HG02759 (cell line): ENCODE results near the gene MCF2L.

Source experiments
- ATAC-seq: cut with Tn5 transposase; IDR thresholded peaks from one replicate; pipeline ENCODE4 v1.9.1; 2021; ENCODE audit warnings: mild to moderate bottlenecking, moderate library complexity; ENCODE audit not compliant: unreplicated experiment

MCF2L gene

DNA sequence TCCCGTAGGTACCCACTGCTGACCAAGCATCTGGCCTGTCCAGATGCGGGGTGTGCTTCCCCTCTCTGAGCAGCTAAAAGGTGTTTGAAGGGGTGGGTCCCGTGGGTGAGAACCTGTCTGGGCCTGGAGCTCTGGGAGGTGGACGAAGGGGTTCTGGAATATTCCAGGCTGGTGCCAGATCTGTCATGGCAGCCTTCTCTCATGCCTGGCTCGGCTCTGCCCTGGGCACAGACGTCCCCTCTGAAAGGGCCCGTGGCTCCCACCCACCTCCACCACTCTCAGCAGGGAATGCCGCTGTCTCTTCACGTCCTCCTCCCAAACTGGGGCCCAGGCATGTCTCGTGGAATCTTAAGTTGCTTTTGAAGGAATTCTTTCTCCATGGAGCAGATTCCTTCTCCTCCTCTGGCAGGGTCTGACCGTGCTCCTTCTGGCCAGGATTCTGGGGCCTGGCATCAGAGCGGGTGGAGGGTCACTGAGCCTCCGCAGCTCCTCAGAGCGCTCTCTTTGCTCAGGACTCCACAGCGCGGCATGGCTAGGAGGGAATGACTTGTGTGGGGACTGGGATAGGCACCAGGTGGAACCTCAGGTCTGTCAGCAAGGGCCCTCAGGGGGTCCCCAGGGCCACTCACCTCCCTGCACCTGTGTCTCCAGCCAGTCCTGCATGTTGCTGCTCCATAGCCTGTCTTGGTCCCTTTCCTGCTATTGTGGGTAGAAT is 5.9 kb upstream of the MCF2L start:
- ATAC-seq, result no peak

DNA sequence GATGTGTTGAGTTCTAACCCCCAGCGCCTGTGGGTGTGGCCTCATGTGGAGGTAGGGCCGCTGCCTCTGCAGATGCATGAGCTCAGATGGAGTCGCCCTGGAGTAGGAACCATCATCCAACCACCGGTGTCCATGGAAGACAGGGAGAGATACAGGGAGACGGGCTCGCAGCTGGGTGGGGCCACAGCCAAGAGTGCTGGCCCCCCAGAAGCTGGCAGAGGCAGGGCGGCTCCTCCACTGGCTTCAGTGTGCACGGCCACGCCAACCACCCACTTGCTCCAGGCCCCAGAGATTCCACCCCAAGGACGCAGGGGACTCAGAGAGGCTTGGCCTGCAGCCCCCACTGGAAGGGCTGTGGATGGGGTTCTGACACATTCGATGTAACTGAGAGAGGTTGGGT is 5.4 kb upstream of the MCF2L start:
- no peak for ATAC-seq

DNA sequence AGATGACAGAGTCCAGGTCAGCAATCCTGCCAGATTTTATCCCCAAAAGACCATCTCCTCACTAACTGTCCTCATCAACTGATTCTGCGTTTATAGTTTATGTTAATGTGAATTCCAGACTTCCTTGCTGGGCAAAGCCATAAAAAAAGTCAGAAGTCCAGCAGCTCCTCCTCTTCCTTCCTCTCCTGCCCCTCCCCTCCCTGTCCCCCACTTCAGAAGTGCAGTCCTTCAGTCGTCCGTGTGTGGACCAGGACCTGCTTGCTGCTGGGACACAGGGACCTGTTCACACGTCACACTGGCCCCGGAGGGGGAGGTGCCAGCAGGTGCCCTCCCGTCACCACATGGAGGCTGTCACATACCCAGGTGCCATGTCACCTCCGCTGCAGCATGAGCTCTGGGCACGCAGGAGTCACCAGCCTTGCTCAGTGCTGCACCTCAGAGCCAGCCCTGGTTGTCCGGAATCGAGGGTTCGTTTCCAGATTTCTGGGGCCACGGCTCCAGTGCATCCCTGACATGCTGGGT is 4.0 kb upstream of the MCF2L start:
- no peak for ATAC-seq

DNA sequence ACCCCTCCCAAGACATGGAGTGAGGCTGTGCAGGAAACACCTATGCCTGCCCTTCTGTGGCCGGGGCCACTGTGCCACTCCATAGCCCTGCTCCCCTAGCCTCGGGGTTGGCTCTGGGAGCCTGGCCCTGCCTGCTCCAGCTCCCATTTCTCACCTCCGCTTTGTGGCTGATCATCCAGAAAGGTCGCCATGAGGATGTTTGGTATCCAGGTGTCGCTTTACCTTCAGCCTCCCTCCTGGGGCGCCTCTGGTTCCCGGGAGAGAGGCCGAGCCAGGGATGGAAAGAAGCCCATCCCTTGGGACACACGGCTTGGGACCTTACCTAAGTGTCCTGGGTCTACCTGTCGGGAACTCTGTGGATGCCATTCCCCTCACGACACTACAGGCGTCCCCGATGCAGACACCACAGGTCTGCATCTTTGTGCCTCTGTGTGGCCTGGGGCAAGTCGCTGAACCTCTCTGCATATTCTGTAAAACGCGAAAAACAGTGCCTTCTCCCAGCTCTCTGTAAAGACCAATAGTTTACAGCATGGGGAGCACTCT is 3.4 kb upstream of the MCF2L start:
- no peak for ATAC-seq

DNA sequence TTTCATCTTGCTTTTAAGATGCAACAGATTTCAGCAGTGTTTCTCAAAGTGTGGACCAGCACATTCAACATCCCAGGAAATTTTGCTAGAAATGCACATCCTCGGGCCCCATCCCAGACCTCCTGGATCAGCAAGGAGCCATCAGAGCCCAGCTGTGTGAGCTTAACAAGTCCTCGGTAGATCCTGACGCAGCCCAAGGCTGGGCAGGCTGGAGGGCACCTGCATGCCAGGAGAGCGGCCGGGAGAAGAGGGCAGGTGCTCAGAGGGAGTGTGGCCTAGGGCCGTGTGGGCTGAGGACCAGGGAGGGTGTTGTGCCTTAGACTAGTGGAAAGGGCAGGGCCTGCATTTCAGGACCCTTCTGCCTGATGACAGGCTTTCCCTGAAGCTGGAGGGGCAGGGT is 2.2 kb upstream of the MCF2L start:
- no peak for ATAC-seq

DNA sequence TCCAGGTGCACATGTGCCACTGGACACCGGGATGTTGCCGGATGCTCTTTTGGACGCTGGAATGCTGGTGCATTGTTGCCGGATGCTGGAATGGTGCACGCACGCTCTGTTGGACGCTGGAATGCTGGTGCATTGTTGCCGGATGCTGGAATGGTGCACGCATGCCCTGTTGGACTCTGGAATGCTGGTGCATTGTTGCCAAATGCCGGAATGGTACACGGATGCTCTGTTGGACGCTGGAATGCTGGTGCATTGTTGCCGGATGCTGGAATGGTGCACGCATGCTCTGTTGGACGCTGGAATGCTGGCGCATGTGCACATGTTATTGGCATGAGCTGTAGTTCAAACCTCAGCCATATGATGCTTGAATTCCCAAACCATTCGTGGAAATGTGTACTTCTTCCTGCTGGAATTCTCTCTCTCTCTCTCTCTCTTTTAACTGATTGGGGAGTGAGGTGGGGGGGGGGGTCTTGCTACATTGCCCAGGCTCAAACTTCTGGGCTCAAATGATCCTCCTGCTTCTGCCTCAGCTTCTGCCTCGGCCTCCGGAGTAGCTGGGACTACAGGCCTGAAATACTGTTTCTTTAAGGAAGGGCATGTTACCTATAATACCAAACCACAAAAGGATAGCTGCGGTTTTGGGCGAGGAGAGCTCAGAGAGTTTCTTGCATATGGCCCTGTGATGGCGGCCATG is 1.2 kb upstream of the MCF2L start:
- ATAC-seq, result no peak

DNA sequence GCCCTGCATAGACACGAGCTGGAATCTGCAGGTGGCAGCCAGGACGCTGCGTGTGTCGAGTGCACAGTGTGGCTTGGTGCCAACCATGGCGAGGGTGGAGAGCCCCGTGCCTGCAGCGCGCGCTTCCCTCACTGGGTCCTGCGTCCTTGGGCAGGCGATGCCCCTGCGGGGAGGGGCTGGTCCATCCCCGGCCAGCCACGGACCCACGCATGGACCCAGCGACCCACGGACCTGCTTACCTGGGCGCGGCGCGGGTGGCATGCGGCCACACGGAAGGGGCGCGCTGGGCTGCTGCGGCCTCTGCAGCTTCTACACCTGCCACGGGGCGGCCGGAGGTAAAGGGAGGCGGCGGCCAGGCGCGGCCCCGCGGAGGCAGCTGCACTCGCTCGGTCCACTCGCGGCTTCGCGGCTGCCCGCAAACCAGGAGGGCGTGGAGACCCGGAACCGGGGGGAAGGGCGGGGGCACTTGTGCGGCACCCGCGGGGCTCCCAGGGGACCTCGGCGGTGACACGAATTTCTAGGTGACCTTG is 569 bp upstream of the MCF2L start:
- ATAC-seq, result peak; percentile 54

DNA sequence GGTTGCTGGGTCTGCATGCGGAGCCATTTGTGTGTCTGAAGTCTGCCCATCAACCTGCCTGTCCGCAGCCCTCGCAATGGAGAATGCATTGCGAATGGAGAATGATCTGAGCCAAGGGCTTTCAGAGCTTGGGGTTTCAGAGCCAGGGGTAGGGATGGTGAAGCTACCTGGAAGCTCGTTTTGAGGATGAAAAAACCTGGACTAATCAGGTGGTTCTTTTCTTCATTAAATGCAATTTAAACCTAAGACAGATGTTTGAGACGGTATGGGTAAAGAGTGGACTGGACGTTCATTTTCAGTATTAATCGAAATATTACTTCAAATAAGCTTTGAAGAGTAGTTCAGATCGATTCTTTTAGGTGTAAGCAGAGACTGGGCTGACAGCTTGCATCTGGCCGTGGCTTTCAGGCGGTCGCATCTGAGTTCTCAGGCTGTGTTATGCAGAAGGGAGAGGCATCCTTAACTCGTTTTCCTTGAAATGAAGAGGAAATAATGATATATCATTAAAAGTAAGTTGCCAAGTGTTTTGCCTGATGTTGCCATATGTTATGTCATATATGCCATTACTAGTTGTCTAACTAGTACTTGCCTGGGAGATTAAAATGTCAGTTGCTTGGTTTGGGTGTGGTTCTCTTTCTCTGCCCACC is 801 bp downstream of the MCF2L start:
- ATAC-seq, result no peak

DNA sequence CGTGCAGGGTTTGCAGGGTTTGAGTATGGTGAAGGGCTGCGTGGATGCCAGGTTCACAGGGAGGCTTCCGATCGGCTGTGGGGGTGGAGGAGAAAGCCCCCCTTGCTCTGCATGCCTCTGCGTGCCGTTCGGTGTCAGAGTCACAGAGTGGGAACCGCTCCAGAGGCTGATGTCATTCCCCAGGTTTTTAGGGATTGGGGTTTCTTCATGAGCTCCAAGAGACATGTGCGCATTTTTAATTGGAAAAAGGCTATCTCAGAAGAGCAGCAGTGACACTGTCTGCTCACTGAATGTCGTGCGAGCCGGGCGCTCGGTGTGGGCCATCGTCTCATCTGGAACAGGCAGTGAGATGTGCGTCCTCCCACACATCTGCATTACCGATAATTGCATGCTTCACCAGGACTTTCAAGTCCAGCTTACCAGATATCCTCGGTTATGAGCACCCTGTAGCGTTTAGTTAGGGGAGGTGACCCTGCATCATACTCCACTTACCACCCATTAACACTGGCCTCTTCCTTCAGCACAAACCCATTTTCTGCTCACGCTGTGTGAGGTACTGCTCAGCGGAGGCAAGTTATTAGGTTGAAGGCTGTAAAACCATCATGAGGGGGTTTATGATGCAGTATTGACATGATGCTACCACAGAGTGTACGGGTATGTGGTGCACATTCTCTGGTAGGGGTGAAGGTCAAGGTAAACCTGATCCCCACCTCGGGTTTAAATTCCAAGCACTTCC is 1.7 kb downstream of the MCF2L start:
- ATAC-seq, result no peak

DNA sequence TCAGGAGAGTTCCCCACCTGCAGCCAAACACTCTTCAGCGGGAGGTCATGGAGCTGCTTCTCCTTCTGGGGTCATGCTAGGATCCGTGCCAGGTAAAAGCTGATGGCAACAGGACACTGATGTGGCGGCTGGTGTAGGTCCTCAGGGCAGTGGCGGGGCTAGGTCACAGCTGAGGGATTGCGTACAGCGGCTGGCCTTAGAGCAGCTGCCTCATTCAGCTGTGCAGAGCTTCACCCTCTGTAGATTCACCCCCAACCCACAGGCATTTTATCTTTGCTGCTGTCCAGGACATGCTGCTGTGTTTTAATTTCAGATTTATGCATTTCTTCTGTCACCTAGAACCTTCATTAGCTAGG is 2.3 kb downstream of the MCF2L start:
- no peak for ATAC-seq

DNA sequence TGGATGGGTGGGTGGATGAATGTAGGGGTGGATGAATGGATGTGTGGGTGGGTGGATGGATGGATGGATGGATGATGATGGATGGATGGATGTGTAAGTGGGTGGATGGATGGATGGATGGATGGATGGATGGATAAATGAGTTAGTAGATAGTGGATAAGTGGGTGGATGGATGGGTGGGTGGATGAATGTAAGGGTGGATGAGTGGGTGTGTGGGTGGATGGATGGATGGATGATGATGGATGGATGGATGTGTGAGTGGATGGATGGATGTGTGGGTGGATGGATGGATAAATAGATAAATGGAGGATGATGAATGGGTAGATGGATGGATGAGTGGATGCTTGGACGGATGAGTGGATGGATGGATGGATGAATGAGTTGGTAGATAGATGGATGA is 3.2 kb downstream of the MCF2L start:
- no peak for ATAC-seq

DNA sequence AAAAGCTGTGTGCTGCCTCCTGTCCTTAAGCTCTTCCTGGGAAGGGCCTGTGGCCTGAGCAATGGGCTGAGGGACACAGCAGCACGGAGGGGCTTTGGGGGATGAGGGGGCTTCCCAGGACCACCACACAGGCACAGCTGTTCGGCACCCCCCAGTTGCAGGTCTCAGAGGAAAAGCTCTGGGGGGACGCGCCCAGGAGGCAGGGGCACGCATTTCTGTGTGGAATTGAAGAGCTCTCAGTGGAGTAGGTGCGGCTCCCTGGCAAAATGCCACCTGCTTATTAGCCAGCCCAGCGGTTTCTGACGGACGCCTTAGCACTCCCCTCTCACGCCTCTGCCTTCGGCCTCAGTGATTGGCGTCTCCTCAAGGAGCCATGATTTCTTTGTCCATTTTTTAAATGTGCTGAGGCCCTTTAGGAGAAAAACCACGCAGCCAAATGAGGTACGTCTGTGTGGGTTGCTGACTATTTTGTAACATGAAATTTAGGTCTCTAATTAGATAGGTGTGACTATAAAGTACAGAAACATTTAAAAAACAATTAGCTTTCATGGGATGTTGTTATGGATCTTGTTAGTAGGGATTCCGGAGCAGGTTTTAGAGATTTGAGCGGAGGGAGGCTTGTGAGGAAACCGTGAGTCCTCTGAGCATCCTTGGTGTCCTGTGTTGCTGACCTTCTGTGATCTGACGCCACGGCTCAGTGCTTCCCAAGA is 4.0 kb downstream of the MCF2L start:
- no peak for ATAC-seq

DNA sequence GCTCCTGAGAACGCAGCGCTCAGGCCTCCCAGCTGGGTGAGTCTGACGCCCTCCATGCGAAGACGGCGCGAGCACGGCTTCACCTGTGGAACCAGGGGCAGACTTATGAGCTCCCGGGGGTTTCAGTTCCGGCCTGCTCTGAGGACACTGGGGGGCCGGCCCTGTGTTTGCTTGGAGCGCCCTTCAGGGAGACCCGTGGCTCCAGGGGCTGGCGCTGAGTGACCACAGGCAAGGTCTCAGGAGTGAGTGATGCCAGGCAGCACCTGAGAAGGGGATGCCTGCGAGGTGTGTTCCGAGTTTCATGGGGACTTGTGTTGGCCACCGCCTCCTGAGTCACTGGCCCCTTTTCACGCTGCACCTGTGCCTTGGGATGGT is 4.5 kb downstream of the MCF2L start:
- no peak for ATAC-seq

DNA sequence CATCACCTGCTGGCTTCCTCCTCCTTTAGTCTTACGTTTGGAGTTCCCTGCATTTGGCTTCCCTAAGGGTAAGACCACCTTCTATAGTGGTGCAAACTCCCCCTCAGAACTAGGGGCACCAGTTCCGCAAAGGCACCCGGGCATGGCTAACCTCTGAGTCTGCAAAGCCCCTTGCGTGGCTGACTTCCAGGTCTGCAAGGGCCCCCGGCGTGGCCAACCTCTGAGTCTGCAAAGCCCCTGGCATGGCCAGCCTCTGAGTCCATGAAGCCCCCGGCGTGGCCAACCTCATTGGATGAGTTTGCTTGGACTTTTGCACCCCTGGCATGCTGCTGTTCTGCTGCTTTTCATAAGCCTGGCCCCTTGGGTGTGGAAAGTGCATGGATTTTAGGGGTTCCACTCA is 5.1 kb downstream of the MCF2L start:
- no peak for ATAC-seq

DNA sequence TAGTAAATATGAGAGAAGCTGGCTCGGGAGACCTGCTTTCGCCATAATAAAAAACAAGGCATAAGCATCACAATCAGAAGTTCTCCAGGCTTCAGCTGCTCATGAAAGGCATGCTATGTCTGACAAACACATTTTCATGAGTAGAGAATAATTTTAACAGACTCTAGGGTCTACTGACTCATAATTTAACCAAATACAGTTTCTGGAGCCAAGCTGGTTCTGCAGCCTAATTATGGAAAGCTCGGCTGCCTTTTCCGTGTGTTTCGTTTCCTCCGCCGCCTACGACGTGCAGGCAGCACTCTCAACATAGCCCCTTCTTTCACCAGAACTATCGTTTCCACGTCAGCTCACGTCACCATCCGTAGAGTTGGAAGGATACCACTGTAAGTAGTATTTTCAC is 5.7 kb downstream of the MCF2L start:
- no peak for ATAC-seq

DNA sequence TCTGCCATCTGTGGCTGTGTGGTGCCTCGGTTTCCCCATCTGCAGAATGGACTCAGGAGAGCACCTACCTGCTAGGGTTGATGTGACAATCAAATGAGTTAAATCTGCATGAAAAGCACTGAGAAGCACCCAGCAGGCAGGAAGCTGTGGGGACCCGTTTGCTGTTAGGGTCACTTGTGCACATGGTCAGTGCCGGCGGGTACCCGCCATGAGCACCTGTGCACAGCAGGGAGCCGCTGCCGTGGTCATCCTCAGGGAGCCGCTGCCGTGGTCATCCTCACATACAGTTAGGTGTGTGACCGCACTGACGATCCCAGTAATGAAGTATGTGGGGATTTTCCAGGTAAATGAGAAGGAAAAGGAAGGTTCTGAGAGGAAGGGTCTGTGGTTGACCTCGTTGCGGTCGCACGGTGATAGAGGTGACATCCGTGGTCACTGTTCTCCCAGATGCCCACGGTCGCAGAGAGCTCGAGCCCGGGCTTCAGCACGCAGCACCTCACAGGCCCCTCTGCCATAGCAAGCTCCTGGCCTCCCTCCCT is 6.5 kb downstream of the MCF2L start:
- no peak for ATAC-seq

DNA sequence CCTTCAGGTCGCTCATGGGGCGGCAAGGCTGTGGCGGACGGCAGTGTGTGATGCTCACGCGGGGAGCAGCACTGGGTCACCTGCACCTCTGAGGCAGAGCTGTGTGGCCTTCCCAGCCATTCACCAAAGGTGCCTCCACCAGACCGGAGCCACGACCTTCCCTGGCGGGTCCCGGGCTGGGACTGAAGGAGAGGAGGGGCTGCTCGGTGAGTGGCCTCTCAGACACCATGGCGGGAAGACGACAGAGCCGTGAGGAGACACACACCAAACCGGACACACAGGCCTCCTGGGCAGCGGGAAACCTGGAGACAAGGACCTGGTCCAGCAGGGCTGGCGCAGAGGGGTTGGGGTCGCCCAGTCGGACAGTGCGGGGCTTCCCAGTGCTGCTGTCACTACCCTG is 7.5 kb downstream of the MCF2L start:
- ATAC-seq, result no peak

DNA sequence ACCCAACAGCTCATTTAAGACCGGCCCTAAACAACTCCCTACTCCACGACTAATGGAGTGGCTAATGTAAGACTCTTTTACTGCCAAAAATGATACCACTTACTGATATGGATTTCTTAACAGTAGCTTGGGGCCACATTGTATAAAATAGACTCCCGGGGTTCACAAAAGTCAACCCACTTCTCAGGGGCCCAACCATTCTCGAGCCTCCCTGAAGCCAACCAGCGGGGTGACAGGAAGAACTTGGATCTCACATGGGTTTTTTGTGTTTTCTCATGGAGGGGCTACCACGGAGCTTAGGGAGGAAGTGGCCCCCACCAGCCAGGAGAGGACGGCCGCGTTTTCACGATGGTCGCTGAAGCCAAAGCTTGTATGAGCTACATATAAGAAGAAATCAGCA is 8.1 kb downstream of the MCF2L start:
- ATAC-seq, result no peak

DNA sequence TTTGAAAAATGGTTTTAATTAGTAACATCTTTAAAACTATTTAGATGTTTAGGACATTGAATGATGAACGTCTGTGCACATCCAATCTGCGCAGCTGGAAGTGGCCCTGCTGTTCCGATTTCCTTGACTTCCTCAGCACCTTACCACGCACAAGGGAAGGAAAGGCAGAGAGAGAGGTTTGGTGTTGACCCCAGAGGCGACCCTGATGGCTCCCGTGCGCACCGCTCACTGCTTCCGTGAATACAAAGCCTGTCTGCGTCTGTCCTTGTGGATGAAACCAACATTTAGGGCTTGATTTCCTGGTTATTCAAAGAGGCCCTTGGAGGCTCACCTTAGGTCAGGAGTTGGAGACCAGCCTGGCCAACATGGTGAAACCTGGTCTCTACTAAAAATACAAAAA is 8.5 kb downstream of the MCF2L start:
- ATAC-seq, result no peak
